CD4-positive, alpha-beta T cell treated with Interferon alpha-2 for 1 hour (primary cell): Measurements from ENCODE around the gene NFATC1.
"Not testable (repeated sequence)": the region's sequence is repeated elsewhere in the genome, so short reads cannot be mapped to it uniquely, and the experiment has no call there.

Experiments used
- DNase-seq, 2 donors: peaks; one replicate each; pipeline ENCODE4 v3.0.0-alpha.2; 2020 to 2022

The NFATC1 gene

GRCh38 chr18:79479116-79479760 is 83.5 kb downstream of the NFATC1 start:
- no peak for DNase-seq

- DNase-seq = no peak
These were observed 84.0 kb downstream of the NFATC1 start for GRCh38 chr18:79479761-79480161.

- DNase-seq = no peak
These were observed 84.7 kb downstream of the NFATC1 start for GRCh38 chr18:79480171-79481045.

GRCh38 chr18:79481046-79481790 is 85.5 kb downstream of the NFATC1 start:
- no peak for DNase-seq

- DNase-seq = not testable (repeated sequence)
These were observed 87.7 kb downstream of the NFATC1 start for GRCh38 chr18:79483393-79483792.

- DNase-seq = no peak
These were observed 88.3 kb downstream of the NFATC1 start for GRCh38 chr18:79483971-79484491.

- DNase-seq = no peak
These were observed 89.2 kb downstream of the NFATC1 start for GRCh38 chr18:79484661-79485621.

- DNase-seq = no peak
These were observed 90.1 kb downstream of the NFATC1 start for GRCh38 chr18:79485788-79486355.

- no peak for DNase-seq
These were observed 90.8 kb downstream of the NFATC1 start for GRCh38 chr18:79486356-79487182.

GRCh38 chr18:79487183-79487800 is 91.6 kb downstream of the NFATC1 start:
- no peak for DNase-seq

GRCh38 chr18:79487801-79488201 is 92.1 kb downstream of the NFATC1 start:
- DNase-seq = no peak

GRCh38 chr18:79488311-79489050 is 92.8 kb downstream of the NFATC1 start:
- no peak for DNase-seq

GRCh38 chr18:79489051-79489898 is 93.5 kb downstream of the NFATC1 start:
- DNase-seq = no peak

GRCh38 chr18:79489899-79490625 is 94.3 kb downstream of the NFATC1 start:
- no peak for DNase-seq

GRCh38 chr18:79490626-79491041 is 94.9 kb downstream of the NFATC1 start:
- no peak for DNase-seq

GRCh38 chr18:79491081-79491551 is 95.4 kb downstream of the NFATC1 start:
- no peak for DNase-seq

- no peak for DNase-seq
These were observed 97.6 kb downstream of the NFATC1 start for GRCh38 chr18:79493211-79493800.
